ENCODE results near the gene PNP.

GRCh38 chr14:20428802-20429201 lies 40.4 kb upstream of the PNP start:
- TF ChIP-seq CTCF (IDR thresholded peaks at IDR 0.05; ENCODE audit: borderline replicate concordance, extremely low read depth, low read length, poor library complexity, severe bottlenecking) = no peak
- TF ChIP-seq EZH2 (IDR thresholded peaks at IDR 0.05; ENCODE audit: borderline replicate concordance, low read depth, low read length, severe bottlenecking) = no peak

All from DND-41 (cell line).